Tibial artery (tissue), 4 donors: Measurements from ENCODE around the gene ANKZF1.

Experiments
- DNase-seq, 2 donors: peaks; one replicate each; pipeline ENCODE4 v3.0.0-alpha.2; 2019
- H3K27ac ChIP-seq, 2 donors: fragments of 200-600 bp; sonication (generic) in 1 of 2; 1 replicate in 1 of 2; 2 replicates in 1 of 2; pipeline ENCODE4 v1.5.1; 2018 to 2019; ENCODE audit warnings: mild to moderate bottlenecking in 1 of 2
- H3K27me3 ChIP-seq, 2 donors: fragments of 200-600 bp; sonication (generic) in 1 of 2; one replicate each; pipeline versions ENCODE4 v1.5.1 to v1.6.0; 2016 to 2019
- H3K36me3 ChIP-seq, 3 donors: fragments of 200-600 bp; sonication (generic) in 2 of 3; one replicate each; pipeline ENCODE4 v1.5.1; 2016 to 2019; ENCODE audit warnings: mild to moderate bottlenecking in 2 of 3
- H3K4me1 ChIP-seq, 4 donors: fragments of 200-600 bp; sonication (generic) in 2 of 4; 1 replicate in 3 of 4; 2 replicates in 1 of 4; pipeline ENCODE4 v1.5.1; 2016 to 2019
- H3K4me3 ChIP-seq, 2 donors: fragments of 200-600 bp; sonication (generic) in 1 of 2; 1 replicate in 1 of 2; 2 replicates in 1 of 2; pipeline ENCODE4 v1.5.1; 2018 to 2019; ENCODE audit warnings: mild to moderate bottlenecking in 2 of 2
- H3K9me3 ChIP-seq, 3 donors: fragments of 200-600 bp; sonication (generic) in 1 of 3; one replicate each; pipeline ENCODE4 v1.5.1; 2016 to 2019
- CTCF ChIP-seq, 2 experiments: fragments of 200-600 bp in 1 of 2; fragments of 450-650 bp in 1 of 2; IDR thresholded peaks; one replicate each; pipeline ENCODE4 v1.5.1; 2017 to 2019; ENCODE audit warnings: antibody characterized with exemption in 2 of 2, mild to moderate bottlenecking in 1 of 2, moderate library complexity in 1 of 2
- intact Hi-C: fragments of 100-400 bp; cut with DNase I; formaldehyde crosslinking; loops from one replicate; pipeline ENCODE4 v1.15.0; 2023; ENCODE audit warnings: low total_unique reads

ANKZF1 gene

GRCh38 chr2:219281588-219281987, 52.0 kb downstream of the ANKZF1 start:
- H3K9me3 ChIP-seq, result no peaks in the 10 kb centered on the region
- no peaks in the 10 kb centered on the region for H3K27me3 ChIP-seq
- peak overlapping the region; percentile 48 to 98 for H3K27ac ChIP-seq
- peaks cover 40 to 62% (median 59%) of the 10 kb centered on the region in 3 donors for H3K36me3 ChIP-seq
- intact Hi-C loops, result no loop called here
- H3K4me1 ChIP-seq, result peaks cover 0 to 67% (median 43%) of the 10 kb centered on the region in 4 donors
- TF ChIP-seq CTCF (IDR thresholded peaks at IDR 0.05), result no peak
- no peak overlapping the region for H3K4me3 ChIP-seq
- DNase-seq, result no peak

- intact Hi-C loops, result no loop called here
- Histone ChIP-seq H3K4me1 (peaks cover 0 to 68% (median 43%) of the 10 kb centered on the region in 4 donors), H3K4me3 (no peak overlapping the region), H3K36me3 (peaks cover 40 to 65% (median 59%) of the 10 kb centered on the region in 3 donors), H3K27me3 (no peaks in the 10 kb centered on the region), H3K27ac (no peak overlapping the region), H3K9me3 (no peaks in the 10 kb centered on the region)
- no peak for DNase-seq
- TF ChIP-seq CTCF (IDR thresholded peaks at IDR 0.05), result no peak
Observed at GRCh38 chr2:219282375-219282774, 52.8 kb downstream of the ANKZF1 start.

- Histone ChIP-seq H3K27ac (peak overlapping the region in 1 of 2 donors; percentile 11), H3K36me3 (peaks cover 40 to 65% (median 59%) of the 10 kb centered on the region in 3 donors), H3K4me3 (no peak overlapping the region), H3K27me3 (no peaks in the 10 kb centered on the region), H3K9me3 (no peaks in the 10 kb centered on the region), H3K4me1 (peaks cover 0 to 61% (median 38%) of the 10 kb centered on the region in 4 donors)
- no peak for TF ChIP-seq CTCF (IDR thresholded peaks at IDR 0.05)
- intact Hi-C loops, result no loop called here
- no peak for DNase-seq
Observed at GRCh38 chr2:219282943-219283581, 53.5 kb downstream of the ANKZF1 start.

- Histone ChIP-seq H3K36me3 (peaks cover 40 to 65% (median 59%) of the 10 kb centered on the region in 3 donors), H3K4me1 (peaks cover 0 to 64% (median 38%) of the 10 kb centered on the region in 4 donors), H3K4me3 (no peak overlapping the region), H3K27ac (peak overlapping the region; percentile 54 to 67), H3K27me3 (no peaks in the 10 kb centered on the region), H3K9me3 (no peaks in the 10 kb centered on the region)
- DNase-seq, result no peak
- no peak for TF ChIP-seq CTCF (IDR thresholded peaks at IDR 0.05)
- intact Hi-C loops, result no loop called here
Observed at GRCh38 chr2:219284501-219285372, 55.1 kb downstream of the ANKZF1 start.

GRCh38 chr2:219285373-219285735, 55.7 kb downstream of the ANKZF1 start:
- intact Hi-C loops, result no loop called here
- no peak for DNase-seq
- peaks cover 0 to 64% (median 36%) of the 10 kb centered on the region in 4 donors for H3K4me1 ChIP-seq
- H3K9me3 ChIP-seq, result no peaks in the 10 kb centered on the region
- H3K27me3 ChIP-seq, result no peaks in the 10 kb centered on the region
- peaks cover 40 to 65% (median 59%) of the 10 kb centered on the region in 3 donors for H3K36me3 ChIP-seq
- H3K4me3 ChIP-seq, result no peak overlapping the region
- TF ChIP-seq CTCF (IDR thresholded peaks at IDR 0.05), result no peak
- peak overlapping the region; percentile 54 to 67 for H3K27ac ChIP-seq
